Activated gamma-delta T cell treated with anti-CD3 and anti-CD28 coated beads, Interleukin-2, amount 50 U/mL, for 16 hours (primary cell): Measurements from ENCODE around the gene KITLG.
"Not testable (repeated sequence)": the region's sequence is repeated elsewhere in the genome, so short reads cannot be mapped to it uniquely, and the experiment has no call there.

ENCODE experiments used
- DNase-seq: peaks from one replicate; pipeline ENCODE4 v3.0.0-alpha.2; 2020; ENCODE audit warnings: low read depth

The KITLG gene

DNA sequence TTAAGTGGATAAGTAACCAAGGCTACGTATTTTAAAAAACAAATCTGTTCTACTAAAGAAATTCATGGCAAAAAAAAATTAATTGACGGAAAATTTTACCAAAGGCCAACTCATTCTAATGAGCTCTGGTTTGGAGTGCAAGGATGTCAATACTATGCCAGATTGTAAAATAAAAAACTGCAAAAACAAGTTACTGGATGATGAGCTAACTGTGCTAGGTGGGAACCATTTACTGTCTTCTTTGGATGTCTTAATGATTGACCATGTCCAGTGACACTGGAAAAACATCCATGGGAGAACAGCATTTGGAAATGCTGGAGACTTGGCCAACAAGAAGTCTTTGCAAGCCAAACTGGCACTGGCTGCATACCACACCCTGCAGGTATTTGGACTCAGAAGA lies 41.6 kb downstream of the KITLG start:
- DNase-seq: no peak

DNA sequence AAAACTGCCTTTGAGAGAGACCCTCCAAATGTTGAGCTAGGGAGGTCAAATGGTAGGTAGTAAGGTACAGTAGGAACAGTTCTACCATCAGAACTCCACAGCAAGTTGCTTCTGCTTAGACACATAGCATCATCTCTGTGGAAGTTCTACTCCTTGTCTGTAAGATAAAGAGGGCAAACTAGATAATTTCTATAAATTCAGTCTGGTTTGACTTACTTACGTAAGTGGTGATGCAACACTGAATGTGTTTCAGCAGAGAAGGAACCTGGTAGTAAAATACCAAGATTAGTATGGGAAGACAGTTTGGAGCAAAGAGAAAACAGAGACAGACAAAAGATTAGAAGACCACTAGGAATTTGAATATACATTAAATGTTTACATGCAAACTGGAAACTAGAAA lies 42.0 kb downstream of the KITLG start:
- no peak for DNase-seq

DNA sequence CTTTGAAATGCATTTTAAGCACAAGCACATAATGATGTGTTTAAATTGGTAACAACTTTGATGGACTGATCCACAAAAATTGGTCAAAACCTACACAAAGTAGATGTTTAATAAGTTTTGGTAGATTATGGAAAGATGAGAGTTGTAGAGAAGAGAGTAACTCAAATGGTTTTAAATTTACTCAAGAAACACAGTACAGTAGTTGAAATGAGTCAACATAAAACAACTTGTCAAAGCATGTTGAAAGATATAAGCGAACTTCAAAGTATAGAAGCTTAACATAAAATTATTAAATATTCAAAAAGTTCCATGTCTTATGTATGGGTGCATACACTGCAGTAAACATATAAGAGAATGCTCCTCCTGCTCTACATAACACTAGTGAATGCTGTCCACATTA lies 49.4 kb downstream of the KITLG start:
- no peak for DNase-seq

DNA sequence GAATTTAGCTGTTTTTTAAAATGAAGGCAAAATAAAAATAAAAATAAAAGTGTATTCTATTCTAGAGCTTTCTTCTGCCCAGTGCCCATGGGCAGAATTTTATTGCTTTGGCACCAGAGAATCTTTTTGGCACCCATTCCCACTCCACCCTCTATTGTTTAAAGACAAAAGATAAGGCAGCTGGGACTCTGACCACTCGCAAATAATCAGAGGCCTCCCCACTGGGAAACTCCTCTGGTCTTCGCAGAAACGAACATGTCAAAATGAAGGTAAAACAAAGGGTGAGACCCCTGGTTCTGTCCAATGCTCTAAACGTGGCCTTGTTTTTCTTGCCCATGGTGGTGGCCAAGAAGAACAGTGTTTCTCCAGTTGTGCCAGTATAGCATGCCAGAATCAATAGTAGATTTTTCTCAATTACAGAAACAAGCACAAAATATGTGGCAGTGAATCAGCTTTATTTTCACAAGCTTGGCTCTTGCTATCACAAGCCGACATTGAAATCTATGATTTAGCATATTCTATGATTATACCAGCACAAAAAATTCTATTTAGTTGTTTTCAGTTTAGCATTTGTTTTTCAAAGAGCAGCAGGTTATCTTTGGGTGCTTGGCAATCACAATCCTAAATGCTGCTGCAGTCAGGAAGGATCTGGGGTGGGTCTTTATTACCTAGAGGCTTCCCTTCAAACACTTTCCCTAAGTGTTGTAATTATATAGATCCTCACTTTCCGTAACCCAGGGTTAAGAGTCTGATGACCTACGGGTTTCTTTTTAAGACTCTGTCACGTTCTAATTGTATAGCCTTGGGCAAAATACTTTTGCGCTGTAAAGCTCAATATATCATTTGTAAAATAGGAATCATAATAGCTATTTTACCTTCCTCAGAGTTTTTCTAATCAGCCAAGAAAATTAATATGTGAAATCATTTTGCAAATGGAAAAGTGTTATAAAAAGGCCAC lies 50.5 kb downstream of the KITLG start:
- no peak for DNase-seq

DNA sequence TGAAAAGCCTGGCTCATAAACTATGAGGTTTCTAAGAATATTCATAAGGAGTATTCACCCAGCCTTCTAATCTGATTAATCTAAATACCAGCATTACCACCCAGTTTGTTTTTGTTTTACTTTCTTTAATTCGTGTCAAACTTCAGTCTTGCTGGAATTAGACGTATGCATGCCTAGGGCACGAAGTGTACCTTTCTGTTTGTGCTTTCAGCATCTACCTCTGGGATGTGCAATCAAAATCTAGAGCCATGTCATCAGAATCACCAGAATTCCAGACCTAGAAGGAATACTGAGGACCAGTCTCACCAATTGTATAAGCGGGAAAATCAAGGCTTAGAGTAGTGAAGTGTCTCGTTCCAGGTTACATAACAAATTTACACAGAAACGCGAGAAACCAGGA lies 57.3 kb downstream of the KITLG start:
- no peak for DNase-seq

DNA sequence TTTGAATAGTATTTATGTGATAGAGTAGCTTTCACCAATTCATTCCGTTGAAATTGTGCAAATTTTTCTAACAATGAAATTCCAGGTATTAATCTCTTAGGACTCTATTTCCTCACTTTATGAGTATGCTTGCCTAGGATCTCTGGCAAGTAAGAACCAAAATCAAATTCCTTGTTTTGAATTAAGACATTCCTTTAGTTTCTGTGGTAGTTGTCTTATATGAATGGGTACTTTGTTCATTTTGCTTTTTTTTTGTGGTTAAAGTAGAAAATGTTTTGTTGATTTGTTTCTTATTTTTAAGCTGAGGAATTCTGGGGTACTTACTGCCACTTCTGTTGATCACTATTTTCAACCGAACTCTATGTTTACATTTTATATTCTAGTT lies 59.8 kb downstream of the KITLG start:
- DNase-seq: no peak

DNA sequence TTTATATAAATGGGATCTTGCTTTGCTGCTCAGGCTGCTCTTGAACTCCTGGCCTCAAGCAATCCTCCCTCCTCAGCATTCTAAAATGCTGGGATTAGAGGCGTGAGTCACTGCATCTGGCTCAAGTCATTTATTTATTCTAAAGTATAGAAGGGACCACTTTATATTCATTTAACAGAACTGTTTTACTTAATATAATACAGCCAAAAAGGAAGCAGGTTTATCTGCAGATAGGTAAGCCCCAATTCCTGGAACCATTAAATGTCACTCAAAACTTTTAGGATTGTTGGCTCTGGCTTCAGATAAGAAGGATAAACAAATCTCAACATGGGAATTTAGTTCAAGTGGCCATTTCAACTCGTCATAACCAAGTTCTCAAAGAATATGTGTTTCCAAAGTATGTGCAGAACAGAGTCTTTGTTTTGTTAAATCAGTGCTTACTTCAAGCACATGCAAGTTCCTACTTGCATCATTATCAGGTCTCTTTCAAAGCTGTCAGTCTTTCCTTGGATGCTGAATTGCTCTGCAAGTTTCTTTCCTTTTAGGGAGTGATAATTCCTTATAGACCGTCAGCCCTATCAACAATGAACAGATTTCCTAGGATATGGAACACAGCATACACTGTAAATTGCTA lies 60.4 kb downstream of the KITLG start:
- no peak for DNase-seq

DNA sequence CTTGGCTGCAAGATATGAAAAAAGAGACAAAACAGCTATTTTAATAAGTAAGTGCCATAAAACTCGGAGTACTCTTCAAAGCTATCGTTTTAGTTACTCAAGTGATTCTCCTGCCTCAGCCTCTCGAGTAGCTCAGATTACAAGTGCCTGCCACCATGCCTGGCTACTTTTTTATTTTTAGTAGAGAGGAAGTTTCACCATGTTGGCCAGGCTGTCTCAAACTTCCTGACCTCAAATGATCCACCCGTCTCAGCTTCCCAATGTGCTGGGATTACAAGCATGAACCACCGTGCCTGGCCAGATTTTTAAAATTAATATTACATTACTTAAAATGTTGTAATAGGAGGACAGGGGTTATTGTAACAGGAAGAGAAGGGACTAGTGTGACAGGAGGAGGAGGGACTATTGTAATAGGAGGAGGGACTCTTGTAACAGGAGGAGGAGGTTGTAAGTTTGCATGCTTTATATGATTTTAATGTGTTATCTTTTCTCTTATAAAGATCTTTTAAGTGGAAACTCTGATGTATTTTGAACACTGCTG lies 61.3 kb downstream of the KITLG start:
- DNase-seq: no peak

DNA sequence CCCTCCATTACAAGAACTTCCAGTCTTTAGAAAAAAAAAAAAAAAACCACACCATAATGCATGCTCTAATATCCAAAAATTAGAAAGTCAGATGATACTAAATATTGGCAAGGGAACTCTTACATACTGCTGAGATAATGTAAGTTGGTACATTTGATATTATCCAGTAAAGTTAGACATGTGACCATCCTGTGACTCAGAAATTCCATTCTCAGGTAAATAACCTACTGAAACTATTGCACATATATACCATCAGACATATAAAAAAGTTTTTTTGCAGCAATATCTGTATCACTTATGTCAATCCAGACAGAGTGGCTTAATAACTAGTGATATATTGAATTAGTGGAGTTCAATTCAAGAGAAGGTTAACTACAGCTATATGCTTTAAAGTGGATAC lies 63.5 kb downstream of the KITLG start:
- DNase-seq: no peak

DNA sequence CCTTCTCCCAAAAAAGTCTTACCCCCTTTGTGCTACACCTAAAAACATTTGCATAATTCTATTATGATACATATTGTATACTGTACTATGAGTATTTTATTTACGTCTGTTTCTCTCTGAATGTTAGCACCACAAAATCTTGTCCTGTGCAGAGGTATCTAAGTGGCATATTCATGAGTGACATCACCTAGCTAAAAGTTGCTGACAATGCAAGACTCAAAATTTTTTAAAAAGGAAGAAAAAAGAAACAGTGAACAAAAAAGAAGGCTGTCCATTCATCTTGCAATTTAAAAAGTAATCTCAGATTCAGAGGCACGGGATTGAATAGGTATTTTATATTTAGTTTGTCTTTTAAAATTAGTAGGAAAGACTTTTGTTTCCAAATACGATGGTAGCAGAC lies 69.4 kb downstream of the KITLG start:
- no peak for DNase-seq

DNA sequence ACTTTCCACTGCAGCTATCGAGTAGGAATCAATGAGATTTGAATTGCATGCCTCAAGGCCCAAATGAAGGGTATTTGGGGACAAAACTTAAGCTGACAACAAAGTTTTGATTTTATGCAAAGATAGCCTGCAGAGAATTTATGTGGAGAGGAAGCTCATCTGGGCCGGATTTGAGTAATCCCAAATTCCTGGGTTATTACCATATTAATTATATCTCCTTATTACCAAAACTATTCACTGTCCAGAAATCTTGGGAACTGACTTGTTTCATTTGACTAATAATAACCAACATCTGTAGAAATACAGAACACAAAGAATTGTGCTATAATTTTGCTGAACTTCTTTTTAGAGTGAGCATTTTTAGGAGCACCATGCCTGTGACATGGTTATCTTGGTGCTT lies 70.4 kb downstream of the KITLG start:
- DNase-seq: no peak

DNA sequence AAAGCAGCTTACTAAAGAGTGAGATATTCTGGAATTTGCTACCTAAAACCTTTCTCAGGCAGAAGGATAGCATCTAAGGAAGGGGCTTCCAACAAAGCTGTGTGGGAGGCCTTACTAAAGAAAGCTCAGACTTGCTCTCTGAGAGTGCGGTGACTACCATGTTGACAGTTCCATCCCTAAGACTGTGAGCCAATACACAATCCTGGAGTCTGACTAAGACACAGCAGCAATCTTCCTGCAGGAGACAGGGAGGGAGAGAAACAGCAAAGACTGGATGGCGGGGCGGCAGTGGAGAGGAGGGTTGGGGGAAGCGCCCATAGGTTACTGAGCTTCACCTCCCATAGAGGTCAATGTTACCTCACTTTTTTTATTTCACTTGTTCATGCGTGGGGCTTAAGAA lies 70.9 kb downstream of the KITLG start:
- DNase-seq: no peak

DNA sequence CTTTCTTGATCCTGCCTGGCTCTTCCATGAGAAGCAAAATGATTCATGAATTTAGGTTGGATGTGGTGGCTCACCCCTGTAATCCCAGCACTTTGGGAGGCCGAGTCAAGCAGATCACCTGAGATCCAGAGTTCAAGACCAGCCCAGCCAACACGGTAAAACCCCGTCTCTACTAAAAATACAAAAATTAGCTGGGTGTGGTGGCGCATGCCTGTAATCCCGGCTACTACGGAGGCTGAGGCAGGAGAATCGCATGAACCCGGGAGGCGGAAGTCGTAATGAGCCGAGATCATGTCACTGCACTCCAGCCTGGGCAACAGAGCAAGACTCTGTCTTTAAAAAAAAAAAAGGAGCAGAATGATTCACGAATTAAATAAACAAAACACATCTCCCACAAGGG lies 72.4 kb downstream of the KITLG start:
- DNase-seq: not testable (repeated sequence)

DNA sequence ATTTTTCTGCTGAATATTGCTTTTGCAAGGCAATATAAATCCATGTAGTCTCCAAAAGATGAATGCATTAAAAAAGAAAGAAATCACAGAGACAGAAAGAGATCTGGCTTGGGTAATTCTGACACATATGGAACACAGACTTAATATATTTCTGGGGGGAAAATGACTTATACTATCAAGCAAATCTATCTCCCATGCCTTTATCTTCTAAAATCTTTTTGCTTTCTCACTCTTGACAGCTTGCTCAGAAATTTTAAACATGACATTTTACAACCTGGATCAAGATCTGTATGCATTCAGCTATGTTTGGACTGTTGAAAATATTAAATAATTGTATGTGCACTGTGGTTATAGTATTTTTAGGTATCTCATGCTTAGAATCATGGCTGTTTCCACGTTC lies 73.0 kb downstream of the KITLG start:
- DNase-seq: no peak

DNA sequence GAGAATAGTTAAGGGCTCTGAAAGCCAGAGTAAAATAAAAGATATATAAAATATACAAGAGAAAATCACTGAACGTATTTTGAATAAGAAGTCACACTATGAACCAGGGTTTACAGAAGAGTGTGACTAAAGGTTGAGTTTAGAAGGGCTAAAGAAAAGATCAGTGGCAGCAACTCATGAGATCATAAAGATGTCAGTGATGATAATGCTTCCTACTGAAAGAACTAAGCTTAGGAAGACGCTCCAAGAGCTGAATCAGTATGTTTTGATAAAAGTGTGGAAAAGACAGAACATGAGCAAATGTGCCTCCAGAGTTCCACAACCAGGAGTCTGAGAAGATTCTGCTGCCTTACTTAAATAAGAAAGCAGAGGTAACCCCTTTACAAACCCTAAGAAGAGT lies 74.6 kb downstream of the KITLG start:
- no peak for DNase-seq

DNA sequence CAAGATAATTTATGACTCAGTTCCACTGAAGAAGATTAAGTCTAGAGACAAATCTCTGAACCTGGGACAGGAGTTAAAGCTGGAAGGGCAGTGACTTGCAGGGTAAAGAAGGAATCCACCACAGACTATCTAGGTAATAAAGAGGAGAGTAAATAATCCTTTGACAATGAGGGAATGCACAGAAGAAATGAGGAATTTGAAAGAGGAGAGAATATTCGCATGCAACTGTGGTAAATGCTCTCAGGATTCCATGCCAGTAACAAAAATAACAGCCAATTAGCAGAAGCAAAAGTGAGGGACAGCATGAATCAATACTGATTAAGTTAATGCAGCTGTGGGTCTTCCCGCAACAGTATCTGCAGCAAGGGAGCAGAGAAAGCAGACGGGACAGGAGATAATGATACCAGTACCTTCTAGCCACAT lies 77.0 kb downstream of the KITLG start:
- DNase-seq: no peak

DNA sequence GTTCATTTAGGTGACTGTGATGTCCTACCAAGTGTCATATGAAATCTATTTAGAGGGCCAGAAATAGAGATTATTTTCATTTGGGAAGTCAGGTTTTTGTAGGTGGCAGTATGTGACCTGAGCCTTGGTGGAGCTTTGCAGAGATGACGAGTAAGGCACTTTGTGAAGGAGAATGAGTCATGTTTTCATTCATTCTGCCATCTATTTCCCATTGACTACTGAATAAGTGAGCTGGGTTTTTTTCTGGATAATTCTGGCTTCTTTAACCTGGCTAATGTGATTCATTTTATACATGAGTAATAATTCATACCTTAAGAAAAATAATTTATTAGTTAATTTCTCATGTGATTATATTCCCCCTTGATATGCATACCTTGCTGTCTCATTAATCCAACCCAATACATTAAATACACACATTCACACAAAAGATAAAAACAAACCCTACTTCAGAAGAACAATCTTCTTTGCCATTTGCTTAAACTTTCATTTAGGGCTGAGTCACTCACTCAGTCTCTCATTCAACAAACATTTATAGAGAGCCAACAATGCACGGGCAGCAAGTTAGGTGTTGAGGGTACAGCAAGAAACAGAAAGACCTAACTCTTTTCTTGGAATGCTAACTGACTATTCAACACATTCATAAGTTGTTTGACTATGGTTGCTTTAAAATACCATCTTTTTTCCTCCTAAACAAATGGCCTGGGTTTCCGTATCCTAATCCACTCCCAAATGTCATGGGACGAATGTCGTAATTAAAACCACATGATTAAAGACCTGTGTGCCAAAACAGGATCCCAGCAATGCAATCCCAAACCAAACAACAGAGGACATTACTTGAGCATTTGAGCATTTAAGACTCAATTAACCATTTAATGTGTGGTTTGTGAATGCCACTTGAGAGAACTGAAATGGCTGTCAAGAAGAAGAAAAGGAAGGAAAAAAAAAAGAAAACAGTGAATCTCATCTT lies 78.0 kb downstream of the KITLG start:
- no peak for DNase-seq

DNA sequence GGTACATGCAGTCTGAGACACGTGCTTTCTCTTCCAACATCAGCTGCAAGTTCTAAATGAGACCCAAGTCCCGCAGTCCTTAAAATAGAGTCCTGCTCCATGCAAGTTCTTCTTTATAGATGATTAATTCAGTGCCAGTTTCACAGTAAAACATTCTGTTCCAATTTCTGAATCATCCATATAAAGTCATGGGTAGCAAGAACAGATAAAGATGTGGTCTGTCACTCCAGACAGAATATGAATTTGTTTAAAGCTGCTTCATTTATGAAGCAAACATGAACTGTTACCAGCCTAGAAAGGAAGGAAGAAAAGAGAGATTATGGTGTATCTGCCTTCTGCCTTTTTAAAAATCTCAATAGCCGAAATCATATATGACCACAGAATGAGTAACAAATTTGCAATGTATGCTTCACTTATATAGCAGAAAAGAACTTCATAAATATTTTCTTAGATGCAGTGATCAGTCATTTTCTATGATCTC lies 83.3 kb downstream of the KITLG start:
- DNase-seq: no peak

DNA sequence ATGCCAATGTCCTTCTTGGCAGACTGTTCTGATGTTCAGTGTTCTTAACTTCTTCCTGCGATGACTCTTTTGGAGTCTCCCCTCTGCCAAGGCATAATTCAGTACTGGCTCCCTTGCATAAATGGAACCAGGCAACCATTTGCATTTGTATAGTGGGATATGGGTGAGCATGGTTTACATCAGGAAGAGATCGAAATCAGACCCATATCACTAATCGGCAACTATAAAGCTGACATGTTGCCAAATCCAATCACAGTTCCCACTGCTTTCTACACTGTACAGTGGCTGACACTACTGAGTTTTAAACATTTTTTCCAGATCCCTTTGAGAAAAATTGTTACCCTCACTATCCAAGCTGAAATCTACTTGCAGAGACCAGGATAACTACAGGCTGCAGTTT lies 83.8 kb downstream of the KITLG start:
- DNase-seq: no peak

DNA sequence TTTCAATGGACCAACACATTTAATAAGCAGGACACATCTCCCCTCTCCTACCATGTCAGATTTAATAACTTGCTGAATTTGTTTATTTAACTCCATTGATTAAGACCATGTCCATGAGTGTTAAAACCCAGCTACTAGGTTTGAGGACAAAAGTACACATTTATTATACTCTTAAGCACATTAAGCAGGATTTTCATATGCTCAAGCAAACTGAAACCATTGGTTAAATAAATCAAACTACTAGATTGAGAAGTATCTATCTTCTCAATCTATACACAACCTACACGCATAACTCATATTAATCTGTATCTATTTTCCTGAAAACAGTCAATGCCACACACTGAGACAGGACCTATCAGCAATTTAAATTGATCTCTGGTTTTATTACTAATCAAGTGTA lies 85.2 kb downstream of the KITLG start:
- DNase-seq: no peak

DNA sequence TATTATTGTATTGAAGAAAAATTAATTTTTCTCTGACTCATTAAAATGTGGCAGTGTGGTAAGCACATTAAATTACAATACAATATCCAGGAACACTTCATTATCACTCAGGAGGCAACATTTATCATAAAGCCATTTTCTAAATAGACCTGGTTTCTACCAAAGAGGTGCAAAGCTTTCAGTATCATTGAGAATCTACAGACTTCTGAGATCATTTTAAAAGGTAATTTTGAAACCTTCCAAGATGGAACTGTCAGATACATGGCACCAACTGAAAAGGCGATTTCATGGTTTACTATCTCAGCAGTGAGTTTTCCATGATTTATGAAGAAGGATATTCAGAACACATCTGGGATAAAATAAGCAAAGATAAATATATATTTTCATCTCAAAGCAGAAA lies 85.8 kb downstream of the KITLG start:
- no peak for DNase-seq

DNA sequence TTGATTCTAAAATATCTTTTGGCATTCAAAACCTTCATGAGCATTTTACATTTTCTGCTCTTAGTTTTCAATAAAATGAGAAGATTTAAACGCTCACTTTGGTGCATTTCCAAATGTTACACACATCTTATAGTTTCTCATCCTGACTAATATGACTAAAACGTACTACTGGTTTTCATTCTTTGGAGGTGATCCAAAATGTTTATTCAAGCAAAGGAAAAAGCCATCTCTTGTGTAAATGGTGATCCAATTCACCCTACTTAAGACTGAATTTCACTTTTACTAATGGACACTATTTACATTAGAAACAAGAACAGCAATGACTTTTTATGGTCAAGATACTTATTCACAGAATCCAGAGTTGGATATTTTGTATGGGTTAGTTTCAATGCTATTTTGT lies 86.6 kb downstream of the KITLG start:
- no peak for DNase-seq
